ENCODE results near the gene BTNL9.

BTNL9 gene

DNA sequence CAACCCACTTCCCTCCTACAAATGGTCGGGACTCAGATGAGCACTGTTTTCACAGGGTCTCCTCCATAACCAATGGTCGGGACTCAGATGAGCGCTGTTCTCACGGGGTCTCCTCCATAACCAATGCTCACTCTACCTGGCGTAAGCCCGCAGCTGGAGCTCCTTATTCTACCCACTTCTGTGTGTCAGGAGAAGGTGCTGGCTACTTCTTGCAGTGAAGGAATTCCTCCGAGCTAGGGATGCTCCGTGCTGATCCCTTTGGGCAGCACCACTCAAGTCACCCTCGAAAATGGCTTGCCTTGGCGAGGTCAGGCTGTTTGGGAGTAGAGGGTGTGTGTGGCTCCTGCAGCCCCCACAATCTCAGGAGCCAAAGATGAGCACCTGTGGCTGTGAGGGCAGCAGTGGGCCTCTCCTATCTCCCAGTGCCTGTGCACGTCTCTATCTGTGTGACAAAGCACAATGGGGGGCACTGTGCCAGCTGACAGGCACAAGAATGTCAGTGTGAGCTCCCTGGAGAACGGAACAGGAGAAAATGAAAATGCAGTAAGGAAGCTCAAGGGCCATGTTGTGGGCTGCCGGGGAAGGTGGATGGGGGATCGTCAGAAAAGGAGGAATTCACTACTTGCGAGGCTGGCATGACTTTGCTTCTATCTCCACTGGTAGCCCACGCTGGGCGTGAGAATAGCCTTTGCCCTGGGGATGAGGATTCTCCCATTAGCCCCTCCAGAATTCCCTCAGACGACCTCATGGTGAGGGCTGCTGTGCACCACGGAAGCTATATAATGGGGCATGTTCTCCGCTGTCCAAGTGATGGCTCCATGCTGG, 3.9 kb upstream of the BTNL9 start:
- ChIA-PET CTCF (no interaction called here), POLR2A (no interaction called here)
- TF ChIP-seq, protein P1, sequence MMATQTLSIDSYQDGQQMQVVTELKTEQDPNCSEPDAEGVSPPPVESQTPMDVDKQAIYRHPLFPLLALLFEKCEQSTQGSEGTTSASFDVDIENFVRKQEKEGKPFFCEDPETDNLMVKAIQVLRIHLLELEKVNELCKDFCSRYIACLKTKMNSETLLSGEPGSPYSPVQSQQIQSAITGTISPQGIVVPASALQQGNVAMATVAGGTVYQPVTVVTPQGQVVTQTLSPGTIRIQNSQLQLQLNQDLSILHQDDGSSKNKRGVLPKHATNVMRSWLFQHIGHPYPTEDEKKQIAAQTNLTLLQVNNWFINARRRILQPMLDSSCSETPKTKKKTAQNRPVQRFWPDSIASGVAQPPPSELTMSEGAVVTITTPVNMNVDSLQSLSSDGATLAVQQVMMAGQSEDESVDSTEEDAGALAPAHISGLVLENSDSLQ (IDR thresholded peaks at IDR 0.05) = no peak
- TF ChIP-seq FOXM1 (IDR thresholded peaks at IDR 0.05; ENCODE audit: borderline replicate concordance) (no peak), BHLHE40 (IDR thresholded peaks at IDR 0.05; ENCODE audit: borderline replicate concordance) (no peak), FOXK2 (IDR thresholded peaks at IDR 0.05) (no peak), SP1 (IDR thresholded peaks at IDR 0.05) (no peak)
- DNase-seq (ENCODE audit: extremely low spot score) = no peak

DNA sequence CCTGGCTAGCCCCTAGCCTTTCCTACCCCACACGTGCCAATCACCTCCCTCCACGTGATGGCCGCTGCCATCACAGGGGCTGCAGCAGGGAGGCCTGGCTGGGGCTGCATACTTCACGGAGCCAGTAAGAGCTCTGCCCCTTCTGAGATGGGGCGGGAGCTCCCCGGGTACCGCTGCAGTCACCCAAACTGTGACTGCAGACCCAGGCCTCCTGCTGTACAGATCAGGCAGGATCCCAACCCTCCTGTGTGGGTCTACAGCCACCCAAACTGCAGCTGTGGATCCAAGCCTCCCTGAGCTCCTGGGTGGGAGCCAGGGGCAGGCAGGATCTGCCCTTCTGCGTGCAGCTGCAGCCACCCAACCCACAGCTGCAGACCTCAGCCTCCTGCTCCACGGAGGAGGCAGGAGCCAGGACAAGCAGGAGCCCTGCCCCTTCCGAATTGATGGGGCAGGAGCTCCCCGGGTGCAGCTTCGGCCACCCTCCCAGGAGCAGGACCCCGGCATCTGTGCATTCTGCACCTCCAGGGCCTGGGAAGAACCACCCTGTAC, 3.2 kb upstream of the BTNL9 start:
- POLR2A ChIA-PET = no interaction called here
- CTCF ChIA-PET = no interaction called here
- TF ChIP-seq L3MBTL2 (conservative IDR thresholded peaks at IDR 0.05) (no peak), ZNF384 (IDR thresholded peaks at IDR 0.05) (no peak), FOXM1 (IDR thresholded peaks at IDR 0.05; ENCODE audit: borderline replicate concordance) (no peak), SUZ12 (IDR thresholded peaks at IDR 0.05) (no peak), ARNT (IDR thresholded peaks at IDR 0.05) (no peak)
- no peak for DNase-seq (ENCODE audit: extremely low spot score)

DNA sequence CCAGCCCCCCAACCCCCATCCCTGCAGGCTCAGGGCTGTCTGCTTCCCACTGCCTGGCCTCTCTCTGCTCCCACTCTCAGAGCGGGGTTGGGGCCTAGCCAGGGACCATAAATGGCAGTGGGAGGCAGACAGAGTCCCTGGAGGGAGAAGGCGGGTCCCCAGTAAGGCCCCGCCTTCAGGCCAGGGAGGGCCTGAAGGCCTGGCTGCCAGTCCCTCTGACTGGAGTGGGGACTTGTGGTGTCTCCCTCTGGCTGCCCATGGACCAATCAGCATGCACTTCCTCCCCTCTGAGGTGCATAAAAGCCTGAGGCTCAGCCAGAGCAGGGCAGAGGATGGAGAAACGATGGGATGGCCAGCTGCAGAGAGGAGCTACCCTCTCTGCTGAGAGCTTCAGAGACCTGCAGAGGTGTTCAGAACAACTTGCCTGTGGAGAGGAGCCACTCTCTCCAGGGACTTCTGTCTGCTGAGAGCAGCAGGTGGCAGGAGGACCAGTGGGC, 2.7 kb upstream of the BTNL9 start:
- ChIA-PET CTCF (no interaction called here), POLR2A (no interaction called here)
- DNase-seq (ENCODE audit: extremely low spot score) = no peak
- TF ChIP-seq LEF1 (IDR thresholded peaks at IDR 0.05; ENCODE audit: borderline replicate concordance) (no peak), ZNF384 (IDR thresholded peaks at IDR 0.05) (no peak), FOXK2 (IDR thresholded peaks at IDR 0.05) (no peak), SUZ12 (IDR thresholded peaks at IDR 0.05) (no peak), NFRKB (IDR thresholded peaks at IDR 0.05) (no peak), FOXA1 (IDR thresholded peaks at IDR 0.05) (no peak)

DNA sequence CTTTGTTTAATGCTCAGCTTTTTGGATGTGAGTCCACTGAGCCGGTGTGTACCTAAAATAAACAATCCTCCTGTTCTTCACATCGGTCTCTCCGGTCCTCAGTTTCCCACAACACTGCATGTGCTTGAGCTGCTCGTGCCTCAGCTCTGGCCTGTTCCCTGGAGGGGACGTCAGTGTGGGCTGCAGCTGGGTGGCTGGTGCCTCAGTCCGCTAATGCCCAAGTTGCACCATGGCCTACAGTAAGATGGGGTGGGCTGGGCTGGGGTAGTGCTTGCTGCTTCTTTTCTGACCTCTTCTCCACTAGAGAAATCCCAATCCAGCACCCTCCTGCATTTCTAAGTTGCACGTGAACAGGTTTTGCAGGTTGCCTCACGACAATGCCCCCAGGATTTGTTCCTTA, 595 bp upstream of the BTNL9 start:
- TF ChIP-seq FOXM1 (IDR thresholded peaks at IDR 0.05; ENCODE audit: borderline replicate concordance) (no peak), HDGF (IDR thresholded peaks at IDR 0.05; ENCODE audit: borderline replicate concordance) (no peak), NFRKB (IDR thresholded peaks at IDR 0.05) (no peak), L3MBTL2 (conservative IDR thresholded peaks at IDR 0.05) (no peak)
- CTCF ChIA-PET = no interaction called here
- POLR2A ChIA-PET = no interaction called here
- DNase-seq (ENCODE audit: extremely low spot score) = no peak

DNA sequence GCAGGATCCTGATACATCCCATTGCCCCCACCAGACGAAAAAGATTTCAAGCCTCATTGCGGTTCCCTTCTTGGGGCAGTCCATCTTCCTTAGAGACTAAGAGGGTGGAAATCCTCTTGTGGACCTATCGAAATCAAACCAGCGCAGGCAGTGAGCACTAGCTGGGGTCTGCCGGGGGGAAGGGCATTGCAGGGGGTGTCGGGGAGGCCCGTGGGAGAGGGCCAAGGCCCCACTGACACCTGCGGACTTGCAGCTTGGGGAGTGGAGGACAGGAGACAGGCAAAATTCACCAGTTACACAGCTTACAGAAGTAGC, 522 bp downstream of the BTNL9 start:
- CTCF ChIA-PET = no interaction called here
- TF ChIP-seq SP1 (IDR thresholded peaks at IDR 0.05) = no peak
- no peak for TF ChIP-seq L3MBTL2 (conservative IDR thresholded peaks at IDR 0.05)
- TF ChIP-seq ARNT (IDR thresholded peaks at IDR 0.05) = no peak
- TF ChIP-seq, protein P1 (IDR thresholded peaks at IDR 0.05) = no peak
- TF ChIP-seq FOXK2 (IDR thresholded peaks at IDR 0.05) = no peak
- DNase-seq (ENCODE audit: extremely low spot score) = no peak
- POLR2A ChIA-PET = no interaction called here

DNA sequence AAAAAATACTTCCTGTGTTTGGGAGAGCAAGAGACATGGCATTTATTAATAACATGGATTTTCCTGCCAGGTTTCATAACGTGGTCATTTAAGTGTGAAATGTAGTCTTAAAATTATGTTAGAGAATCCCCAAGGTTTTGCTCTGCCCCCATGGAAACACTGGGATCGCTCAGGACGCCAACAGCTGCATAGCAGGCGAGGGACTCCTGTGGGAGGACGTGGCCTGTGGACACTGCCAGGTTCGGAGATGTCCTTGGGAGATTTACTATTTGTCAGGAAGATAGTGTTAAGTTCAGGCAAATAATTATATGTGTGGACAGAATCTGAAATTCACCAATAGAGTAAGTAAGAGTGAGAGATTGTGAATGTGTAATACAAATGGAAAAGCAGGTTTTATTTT, 977 bp downstream of the BTNL9 start:
- ChIA-PET CTCF (no interaction called here), POLR2A (no interaction called here)
- TF ChIP-seq FOXA1 (IDR thresholded peaks at IDR 0.05) (no peak), SUZ12 (IDR thresholded peaks at IDR 0.05) (no peak), CTBP1 (IDR thresholded peaks at IDR 0.05; ENCODE audit: borderline replicate concordance) (no peak), TARDBP (IDR thresholded peaks at IDR 0.05) (no peak)
- no peak for DNase-seq (ENCODE audit: extremely low spot score)

DNA sequence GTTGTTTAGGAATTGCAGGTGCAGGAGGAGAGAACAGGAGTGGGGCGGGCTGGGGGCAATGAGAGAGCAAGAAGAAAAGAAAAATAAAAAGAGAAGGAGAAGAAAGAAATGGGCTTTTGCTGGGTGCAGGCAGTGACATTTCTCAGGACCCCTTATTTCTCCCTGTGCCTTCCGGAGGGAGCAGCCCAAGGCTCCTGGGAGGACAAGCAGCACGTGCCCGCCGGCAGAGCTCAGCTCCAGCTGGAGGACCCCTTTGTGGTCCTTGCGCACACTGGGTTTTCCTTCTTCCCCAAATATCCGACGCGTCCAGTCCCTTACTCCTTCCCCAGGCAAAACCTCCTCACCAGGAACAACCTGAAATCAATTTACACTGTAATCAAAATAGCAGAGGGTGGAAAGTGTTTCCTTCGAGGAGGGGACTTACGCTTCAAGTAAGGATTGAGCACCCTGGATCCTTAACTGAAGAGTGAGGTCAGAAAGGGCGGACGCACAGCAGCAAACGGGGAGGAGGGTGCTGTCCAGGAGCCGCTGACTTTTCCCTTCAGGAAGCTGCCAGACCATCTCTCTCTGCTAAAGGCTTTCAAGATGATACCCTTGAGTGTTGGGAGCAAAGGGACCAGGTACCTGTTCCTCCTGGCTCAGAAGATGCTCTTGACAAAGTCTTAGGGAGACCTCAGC, 2.1 kb downstream of the BTNL9 start:
- ChIA-PET CTCF (no interaction called here), POLR2A (no interaction called here)
- DNase-seq (ENCODE audit: extremely low spot score) = no peak
- no peak for TF ChIP-seq SUZ12 (IDR thresholded peaks at IDR 0.05)
- TF ChIP-seq HDGF (IDR thresholded peaks at IDR 0.05; ENCODE audit: borderline replicate concordance) = no peak
- TF ChIP-seq LEF1 (IDR thresholded peaks at IDR 0.05; ENCODE audit: borderline replicate concordance) = no peak

DNA sequence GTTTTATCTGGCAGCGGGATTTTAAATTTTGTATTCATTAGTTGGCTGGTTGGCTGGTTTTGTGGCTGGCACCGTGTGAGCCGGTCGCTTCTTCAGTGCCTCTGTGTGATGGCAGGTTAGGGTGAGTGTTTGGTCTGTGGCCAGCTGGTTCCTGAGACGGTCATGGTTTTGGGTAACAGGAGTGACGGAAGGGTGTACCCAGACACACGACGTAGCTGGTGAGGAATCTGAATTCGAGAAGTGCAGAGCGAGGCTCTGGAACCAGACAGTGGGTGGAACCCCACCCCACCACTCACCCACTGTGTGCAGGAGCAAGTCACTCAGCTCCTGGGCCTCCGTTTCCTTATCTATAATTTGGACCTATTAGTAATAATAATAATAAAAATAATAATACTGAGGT, 2.7 kb downstream of the BTNL9 start:
- no peak for DNase-seq (ENCODE audit: extremely low spot score)
- POLR2A ChIA-PET = no interaction called here
- CTCF ChIA-PET = no interaction called here
- TF ChIP-seq SP1 (IDR thresholded peaks at IDR 0.05) (no peak), HDGF (IDR thresholded peaks at IDR 0.05; ENCODE audit: borderline replicate concordance) (no peak), FOXM1 (IDR thresholded peaks at IDR 0.05; ENCODE audit: borderline replicate concordance) (no peak), ARNT (IDR thresholded peaks at IDR 0.05) (no peak), L3MBTL2 (conservative IDR thresholded peaks at IDR 0.05) (no peak), CTBP1 (IDR thresholded peaks at IDR 0.05; ENCODE audit: borderline replicate concordance) (no peak), TARDBP (IDR thresholded peaks at IDR 0.05) (no peak), NFRKB (IDR thresholded peaks at IDR 0.05) (no peak), BHLHE40 (IDR thresholded peaks at IDR 0.05; ENCODE audit: borderline replicate concordance) (no peak), ZNF384 (IDR thresholded peaks at IDR 0.05) (no peak), FOXA1 (IDR thresholded peaks at IDR 0.05) (no peak), LEF1 (IDR thresholded peaks at IDR 0.05; ENCODE audit: borderline replicate concordance) (no peak), SUZ12 (IDR thresholded peaks at IDR 0.05) (no peak), FOXK2 (IDR thresholded peaks at IDR 0.05) (no peak), ELF4 (IDR thresholded peaks at IDR 0.05) (no peak)
- TF ChIP-seq, protein P1 (IDR thresholded peaks at IDR 0.05) = no peak

All from HEK293T (cell line).